Psoas muscle (tissue), 8 donors: ENCODE data around the gene CHST8. TPM values are rescaled to one million over a fixed set of nuclear protein-coding genes. Genes with fewer than 3 reads are reported as not detected.
A peak's percentile ranks its signal among the peaks of the same experiment; 100 is the strongest.

Experiments
- ATAC-seq, 4 donors: fragments of 200-7000 bp; cut with Tn5 transposase; one replicate each; pipeline ENCODE4 v1.9.1; 2020; ENCODE audit warnings: moderate library complexity in 3 of 4, mild to moderate bottlenecking in 2 of 4
- DNase-seq, 2 donors: peaks; one replicate each; pipeline ENCODE4 v3.0.0-alpha.2; 2020
- H3K27ac ChIP-seq: fragments of 200-600 bp; one replicate; pipeline ENCODE4 v1.8.0; 2022
- H3K27me3 ChIP-seq, 3 donors: fragments of 200-600 bp in 1 of 3; one replicate each; pipeline versions ENCODE4 v1.6.1 to v1.8.0; 2013 to 2022; ENCODE audit warnings: low read length in 2 of 3, mild to moderate bottlenecking in 2 of 3, moderate library complexity in 1 of 3; ENCODE audit not compliant: insufficient read depth in 3 of 3
- H3K36me3 ChIP-seq, 2 donors: fragments of 200-600 bp in 1 of 2; one replicate each; pipeline versions ENCODE4 v1.6.1 to v1.8.0; 2013 to 2022; ENCODE audit warnings: low read depth in 1 of 2, mild to moderate bottlenecking in 1 of 2, moderate library complexity in 1 of 2; ENCODE audit not compliant: insufficient read depth in 1 of 2
- H3K4me1 ChIP-seq: fragments of 200-600 bp; one replicate; pipeline ENCODE4 v1.8.0; 2022
- H3K4me3 ChIP-seq: fragments of 200-600 bp; one replicate; pipeline ENCODE4 v1.8.0; 2022; ENCODE audit warnings: mild to moderate bottlenecking
- H3K9me3 ChIP-seq: fragments of 200-600 bp; one replicate; pipeline ENCODE4 v1.8.0; 2022
- CTCF ChIP-seq: fragments of 200-600 bp; IDR thresholded peaks from one replicate; pipeline ENCODE4 v1.8.0; 2022; ENCODE audit warnings: antibody characterized with exemption
- WGBS, 3 donors: extraction: QIAGEN DNeasy Blood & Tissue Kit; methylation state at CpG; one replicate each; pipeline versions ENCODE4 v1.1.6 to v1.1.7; 2013; 5-methylcytosine and 5-hydroxymethylcytosine counted together
- intact Hi-C, 2 donors: fragments of 100-400 bp; cut with DNase I; formaldehyde crosslinking; loops; one replicate each; pipeline versions ENCODE4 v1.11.0 to v1.14.2; 2022
- polyA plus RNA-seq, 3 donors: library from polyadenylated mRNA; stranded (reverse); fragments of 200-250 nt; gene quantifications; one replicate each; pipeline ENCODE4 v1.2.3, GENCODE V29; 2013
- total RNA-seq, 4 donors: library from RNA; stranded (reverse); fragmentation: NEBNext Ultra II Directional in 2 of 4; extraction: Animal tissue kit (Norgen Biotek cat#: 25700) in 2 of 4; gene quantifications; one replicate each; pipeline versions ENCODE4 v1.2.1 to v1.2.4, GENCODE V29; 2021 to 2023
- donor health status: healthy with polysubstance abuse.
- donor health status: DM: no; HTN: no; CAD: no; lungs with moderate emphysema.
- donor health status: Bipolar disorder and iron deficiency.
- donor health status: healthy.
- donor health status: DM: yes; HTN: yes; CAD: no.
- donor health status: DM: no; HTN: no; CAD: no.
- donor health status: DM: no; HTN: no; CAD: no.
- donor health status: DM: yes; HTN: yes; CAD: no.

Gene CHST8
- total and polyA plus RNA-seq, 7 donors = 0.05 to 0.60 (median 0.23) TPM; not detected in 1

GRCh38 chr19:33802801-33803200, 181.0 kb downstream of the CHST8 start:
- ATAC-seq (no peak), DNase-seq (peak in 1 of 2 donors; percentile 34)
- Histone ChIP-seq H3K9me3 (no peaks in the 10 kb centered on the region), H3K27ac (no peak overlapping the region), H3K4me3 (no peak overlapping the region), H3K36me3 (peaks cover 0 to 7% of the 10 kb centered on the region in 2 donors), H3K27me3 (peaks cover 0 to 8% (median 2%) of the 10 kb centered on the region in 3 donors), H3K4me1 (peaks cover under 1% of the 10 kb centered on the region)
- 93 to 98% methylated on average over 1 of the region's 1 CpG; no CpG with 5 or more reads in 1 of the 3 donors for WGBS, 3 donors
- intact Hi-C loops = no loop called here
- no peak for TF ChIP-seq CTCF

GRCh38 chr19:33803383-33803782, 181.6 kb downstream of the CHST8 start:
- no peak overlapping the region for H3K27ac ChIP-seq
- peaks cover 0 to 10% of the 10 kb centered on the region in 2 donors for H3K36me3 ChIP-seq
- 86 to 91% (median 90%) methylated on average over 9 of the region's 9 CpGs for WGBS, 3 donors
- H3K27me3 ChIP-seq = peaks cover 0 to 3% (median 2%) of the 10 kb centered on the region in 3 donors
- DNase-seq (peak in 1 of 2 donors; percentile 12), ATAC-seq (no peak)
- TF ChIP-seq CTCF = no peak
- H3K4me1 ChIP-seq = no peaks in the 10 kb centered on the region
- no peaks in the 10 kb centered on the region for H3K9me3 ChIP-seq
- no peak overlapping the region for H3K4me3 ChIP-seq
- intact Hi-C loops = no loop called here

GRCh38 chr19:33804021-33804799, 182.5 kb downstream of the CHST8 start:
- no peaks in the 10 kb centered on the region for H3K4me1 ChIP-seq
- H3K27ac ChIP-seq = no peak overlapping the region
- no peak for TF ChIP-seq CTCF
- no peaks in the 10 kb centered on the region for H3K9me3 ChIP-seq
- no peak overlapping the region for H3K4me3 ChIP-seq
- H3K36me3 ChIP-seq = peaks cover 0 to 10% of the 10 kb centered on the region in 2 donors
- WGBS, 3 donors = 62 to 71% (median 66%) methylated on average over 10 of the region's 10 CpGs
- DNase-seq (peak in 1 of 2 donors; percentile 38), ATAC-seq (peak in 1 of 4 donors; percentile 50)
- intact Hi-C loops = no loop called here
- peaks cover 0 to 2% (median 0%) of the 10 kb centered on the region in 3 donors for H3K27me3 ChIP-seq

- H3K4me1 ChIP-seq = no peaks in the 10 kb centered on the region
Measured at GRCh38 chr19:33805313-33805712, 183.6 kb downstream of the CHST8 start.

More at GRCh38 chr19:33805313-33805712, 183.6 kb downstream of the CHST8 start:
- H3K27ac ChIP-seq = no peak overlapping the region
- H3K27me3 ChIP-seq = peaks cover 0 to 2% (median 0%) of the 10 kb centered on the region in 3 donors
- H3K4me3 ChIP-seq = no peak overlapping the region
- no peaks in the 10 kb centered on the region for H3K9me3 ChIP-seq
- H3K36me3 ChIP-seq = peaks cover 0 to 10% of the 10 kb centered on the region in 2 donors
- TF ChIP-seq CTCF = no peak
- ATAC-seq (no peak), DNase-seq (no peak)
- 89 to 94% (median 91%) methylated on average over 3 of the region's 3 CpGs for WGBS, 3 donors
- intact Hi-C loops = no loop called here
